IMR-90 (cell line): Measurements from ENCODE around the gene ANKRD11. TPM values are rescaled to one million over a fixed set of nuclear protein-coding genes. Genes with fewer than 3 reads are reported as not detected.

Source experiments
- ATAC-seq: fragments of 200-7000 bp; cut with Tn5 transposase; 2 replicates; pipeline ENCODE4 v1.9.1; 2020; ENCODE audit warnings: low read depth, mild to moderate bottlenecking, moderate library complexity
- BruUV-seq: library from RNA; stranded (reverse); fragments of 400-500 nt; replicated peaks from 2 replicates; lab custom pipeline; 2021; lab: Mats Ljungman, UMichigan
- CTCF ChIA-PET: fragments of 300-600 bp; formaldehyde crosslinking; extraction: SDS; loops from one replicate; lab custom pipeline; 2021; ENCODE audit warnings: antibody characterized with exemption; lab: Yijun Ruan, JAX
- POLR2A ChIA-PET: fragments of 300-600 bp; sonication (Branson Sonifier 250); formaldehyde crosslinking; loops from one replicate; lab custom pipeline; 2022; ENCODE audit warnings: antibody characterized with exemption; ENCODE audit not compliant: unreplicated experiment; lab: Charles Lee
- DNase-seq: peaks from one replicate; pipeline ENCODE4 v3.0.0; 2013
- H2AFZ ChIP-seq: replicated peaks from 2 replicates; pipeline ENCODE3; 2013; ENCODE audit warnings: low read length, mild to moderate bottlenecking; ENCODE audit not compliant: poor library complexity
- H2AK5ac ChIP-seq: 2 replicates; pipeline ENCODE4 v1.6.1; 2013; ENCODE audit warnings: low read depth, low read length, inconsistent platforms
- H2AK9ac ChIP-seq: replicated peaks from 2 replicates; pipeline ENCODE3; 2013; ENCODE audit warnings: mild to moderate bottlenecking, low read depth, low read length, moderate library complexity; ENCODE audit not compliant: poor library complexity
- H2BK120ac ChIP-seq: 2 replicates; pipeline ENCODE4 v1.6.1; 2013; ENCODE audit warnings: low read depth, low read length, inconsistent platforms
- H2BK15ac ChIP-seq: 3 replicates; pipeline ENCODE4 v1.6.1; 2013; ENCODE audit warnings: low read depth, low read length, inconsistent platforms
- H2BK20ac ChIP-seq: 2 replicates; pipeline ENCODE4 v1.6.1; 2013; ENCODE audit warnings: low read depth, mild to moderate bottlenecking, inconsistent platforms, low read length, moderate library complexity
- H2BK5ac ChIP-seq: 2 replicates; pipeline ENCODE4 v1.6.1; 2013; ENCODE audit warnings: mild to moderate bottlenecking, low read depth, low read length, inconsistent platforms; ENCODE audit not compliant: poor library complexity, severe bottlenecking
- H3K14ac ChIP-seq: replicated peaks from 2 replicates; pipeline ENCODE4 v1.6.1; 2013; ENCODE audit warnings: low read depth, low read length, inconsistent platforms
- H3K18ac ChIP-seq: 2 replicates; pipeline ENCODE4 v1.6.1; 2013; ENCODE audit warnings: low read depth, low read length, control low read depth
- H3K23ac ChIP-seq: 2 replicates; pipeline ENCODE4 v1.6.1; 2013; ENCODE audit warnings: low read depth, low read length, inconsistent platforms
- H3K27ac ChIP-seq: 2 replicates; pipeline ENCODE4 v1.5.1; 2013; ENCODE audit warnings: mild to moderate bottlenecking, control low read depth, low read length; ENCODE audit not compliant: insufficient read depth
- H3K27me3 ChIP-seq: 2 replicates; pipeline ENCODE4 v1.6.1; 2013; ENCODE audit warnings: low read length; ENCODE audit not compliant: control insufficient read depth, insufficient read depth
- H3K36me3 ChIP-seq: 2 replicates; pipeline ENCODE4 v1.6.1; 2013; ENCODE audit warnings: low read length, mixed read lengths; ENCODE audit not compliant: control insufficient read depth, insufficient read depth
- H3K4ac ChIP-seq: 2 replicates; pipeline ENCODE4 v1.6.1; 2013; ENCODE audit warnings: low read depth, low read length, inconsistent platforms
- H3K4me1 ChIP-seq: 2 replicates; pipeline ENCODE4 v1.6.1; 2013; ENCODE audit warnings: low read length, mixed read lengths; ENCODE audit not compliant: control insufficient read depth, insufficient read depth
- H3K4me2 ChIP-seq: 2 replicates; pipeline ENCODE4 v1.6.1; 2013; ENCODE audit warnings: low read depth, mild to moderate bottlenecking, control low read depth, low read length, moderate library complexity
- H3K4me3 ChIP-seq: 2 replicates; pipeline ENCODE4 v1.5.1; 2013; ENCODE audit warnings: low read depth, mild to moderate bottlenecking, control low read depth, low read length, moderate library complexity; ENCODE audit not compliant: insufficient read depth
- H3K56ac ChIP-seq: 2 replicates; pipeline ENCODE4 v1.6.1; 2013; ENCODE audit warnings: low read length, inconsistent platforms; ENCODE audit not compliant: insufficient read depth; ENCODE audit errors: extremely low read depth
- H3K79me1 ChIP-seq, 2 experiments: 2 replicates each; pipeline ENCODE4 v1.6.1; 2013; ENCODE audit warnings: low read length in 2 of 2, inconsistent platforms in 1 of 2, low read depth in 1 of 2
- H3K9ac ChIP-seq: 2 replicates; pipeline ENCODE4 v1.6.1; 2013; ENCODE audit warnings: low read depth, low read length, control low read depth
- H3K9me1 ChIP-seq: 2 replicates; pipeline ENCODE4 v1.6.1; 2013; ENCODE audit warnings: low read length, inconsistent platforms; ENCODE audit not compliant: insufficient read depth
- H3K9me3 ChIP-seq: 2 replicates; pipeline ENCODE4 v1.6.1; 2013; ENCODE audit warnings: low read length; ENCODE audit not compliant: control insufficient read depth, insufficient read depth
- H4K20me1 ChIP-seq: 2 replicates; pipeline ENCODE4 v1.6.1; 2013; ENCODE audit warnings: low read length, inconsistent platforms; ENCODE audit not compliant: insufficient read depth
- H4K5ac ChIP-seq: 2 replicates; pipeline ENCODE4 v1.6.1; 2013; ENCODE audit warnings: mild to moderate bottlenecking, low read depth, low read length, control low read depth
- H4K8ac ChIP-seq, 2 experiments: 2 replicates each; pipeline ENCODE4 v1.6.1; 2013; ENCODE audit warnings: low read depth in 2 of 2, low read length in 2 of 2, control low read depth in 1 of 2, inconsistent platforms in 1 of 2
- H4K91ac ChIP-seq: 2 replicates; pipeline ENCODE4 v1.6.1; 2013; ENCODE audit warnings: low read depth, low read length, inconsistent platforms; ENCODE audit not compliant: insufficient read depth
- CEBPB ChIP-seq: IDR thresholded peaks from 2 replicates; pipeline ENCODE4 v1.6.1; 2012; ENCODE audit warnings: low read depth, low read length, improper control_type of control experiment
- MXI1 ChIP-seq: IDR thresholded peaks from 2 replicates; pipeline ENCODE4 v1.6.1; 2012; ENCODE audit warnings: low read depth, mild to moderate bottlenecking, low read length, moderate library complexity, borderline replicate concordance
- WGBS, 2 experiments: methylation state at CpG; one replicate each; pipeline versions ENCODE4 v1.1.5 to v1.1.7; 2013; ENCODE audit warnings: missing lambda C conversion rate in 2 of 2; ENCODE audit not compliant: insufficient read length in 1 of 2; ENCODE audit errors: extremely low coverage in 2 of 2; 5-methylcytosine and 5-hydroxymethylcytosine counted together
- dilution Hi-C: fragments of 300-500 bp; cut with HindIII; formaldehyde crosslinking; loops from one replicate; pipeline ENCODE4 v1.14.3; 2018; ENCODE audit warnings: low sequenced_read_pairs; ENCODE audit not compliant: unreplicated experiment
- in situ Hi-C: fragments of 300-500 bp; cut with MboI; formaldehyde crosslinking; loops from 3 replicates; pipeline ENCODE4 v1.14.3; 2019; ENCODE audit warnings: low sequenced_read_pairs, inconsistent platforms, mixed read lengths
- intact Hi-C: fragments of 100-400 bp; cut with micrococcal nuclease; formaldehyde crosslinking; loops from 2 replicates; pipeline ENCODE4 v1.10.0; 2022
- polyA plus RNA-seq, 3 experiments: library from polyadenylated mRNA; depleted of rRNA; stranded (reverse); fragments of >200 nt; gene quantifications; 2 replicates each; pipeline ENCODE4 v1.2.3, GENCODE V29; 2012; ENCODE audit warnings: low replicate concordance in 1 of 3
- total RNA-seq: library from RNA; depleted of rRNA; stranded (reverse); fragments of >200 nt; gene quantifications from 2 replicates; pipeline ENCODE4 v1.2.3, GENCODE V29; 2012

ANKRD11 gene
- total and polyA plus RNA-seq, 2 of the 4 experiments (the other 2 are of a cell fraction): 46.8 to 71.9 TPM

GRCh38 chr16:89444728-89445127, 45.6 kb downstream of the ANKRD11 start:
- peaks cover 73% of the 10 kb centered on the region for H3K9me1 ChIP-seq
- no peak overlapping the region for H4K5ac ChIP-seq
- peak overlapping the region; percentile 69 for H2AK9ac ChIP-seq
- no peak overlapping the region for H4K91ac ChIP-seq
- H3K14ac ChIP-seq: peak overlapping the region; percentile 26; the same call in 1 of the 2 replicates
- TF ChIP-seq MXI1 (no peak), CEBPB (peak; percentile 14; the same call in 1 of the 2 replicates)
- H3K18ac ChIP-seq: no peak overlapping the region
- H2BK120ac ChIP-seq: no peak overlapping the region
- CTCF ChIA-PET: no interaction called here
- intact Hi-C loops: no loop called here
- in situ Hi-C loops: no loop called here
- H3K9me3 ChIP-seq: no peaks in the 10 kb centered on the region
- peaks cover 100% of the 10 kb centered on the region for H4K20me1 ChIP-seq
- dilution Hi-C loops: no loop called here
- peak overlapping the region; percentile 27; the same call in 1 of the 2 replicates for H3K27ac ChIP-seq
- no peak overlapping the region for H3K4ac ChIP-seq
- ATAC-seq: no peak
- no peak overlapping the region for H3K56ac ChIP-seq
- peaks cover 3 to 78% of the 10 kb centered on the region in 2 experiments; a peak in 3 of 4 replicates for H3K79me1 ChIP-seq
- H3K4me3 ChIP-seq: no peak overlapping the region
- no peak overlapping the region; the same call in 1 of the 2 replicates for H2AK5ac ChIP-seq
- BruUV-seq: no TSS peak
- WGBS, 2 experiments: no CpG with 5 or more reads among the region's 3 CpGs
- H3K4me2 ChIP-seq: peak overlapping the region; percentile 27; the same call in 1 of the 2 replicates
- no peak overlapping the region for H2BK20ac ChIP-seq
- H3K27me3 ChIP-seq: no peaks in the 10 kb centered on the region
- H2BK5ac ChIP-seq: peak overlapping the region; percentile 25
- DNase-seq: no peak
- H4K8ac ChIP-seq: no peak overlapping the region
- H2AFZ ChIP-seq: no peak overlapping the region
- POLR2A ChIA-PET: interaction anchor here (0.5 to 0.6 kb wide), 2 partner anchors 13 to 15 kb away, joined by 3 to 5 read pairs; no protein-coding TSS in a partner anchor
- H3K4me1 ChIP-seq: peaks cover 53% of the 10 kb centered on the region
- H3K23ac ChIP-seq: peak overlapping the region; percentile 41; the same call in 1 of the 2 replicates
- H3K36me3 ChIP-seq: peaks cover 2% of the 10 kb centered on the region; the same call in 1 of the 2 replicates
- no peak overlapping the region for H2BK15ac ChIP-seq
- no peak overlapping the region for H3K9ac ChIP-seq
